NCI-H2081 (cell line): ENCODE measurements around the gene NCKAP5L.
"Not testable (repeated sequence)": the region's sequence is repeated elsewhere in the genome, so short reads cannot be mapped to it uniquely, and the experiment has no call there.

Source experiments
- DNase-seq, 2 experiments: peaks; one replicate each; lab custom pipeline; 2025; lab: John Stamatoyannopoulos, UW

The NCKAP5L gene

GRCh38 chr12:49865782-49866135, 37.5 kb upstream of the NCKAP5L start:
- DNase-seq: no peak

GRCh38 chr12:49865109-49865781, 37.0 kb upstream of the NCKAP5L start:
- no peak for DNase-seq

GRCh38 chr12:49864798-49865090, 36.5 kb upstream of the NCKAP5L start:
- no peak for DNase-seq

- no peak for DNase-seq
Observed at GRCh38 chr12:49863946-49864797, 36.0 kb upstream of the NCKAP5L start.

- DNase-seq: not testable (repeated sequence)
Observed at GRCh38 chr12:49860921-49861320, 32.7 kb upstream of the NCKAP5L start.

GRCh38 chr12:49855890-49856289, 27.7 kb upstream of the NCKAP5L start:
- not testable (repeated sequence) for DNase-seq

GRCh38 chr12:49854976-49855375, 26.8 kb upstream of the NCKAP5L start:
- no peak for DNase-seq

GRCh38 chr12:49853671-49854070, 25.5 kb upstream of the NCKAP5L start:
- no peak for DNase-seq

GRCh38 chr12:49847161-49847560, 18.9 kb upstream of the NCKAP5L start:
- DNase-seq: no peak

GRCh38 chr12:49846032-49846431, 17.8 kb upstream of the NCKAP5L start:
- no peak for DNase-seq

GRCh38 chr12:49843876-49844437, 15.7 kb upstream of the NCKAP5L start:
- no peak for DNase-seq

- DNase-seq: no peak
Observed at GRCh38 chr12:49843411-49843810, 15.2 kb upstream of the NCKAP5L start.

GRCh38 chr12:49842519-49843352, 14.5 kb upstream of the NCKAP5L start, which contains the start of gene BCDIN3D:
TSS of gene BCDIN3D (minus strand) at chr12:49843106. CDS start at chr12:49843087, 19 bp downstream.
- DNase-seq: peak; percentile 89 to 93

GRCh38 chr12:49838973-49839633, 10.9 kb upstream of the NCKAP5L start:
- DNase-seq: peak; percentile 10 to 21

- DNase-seq: no peak
Observed at GRCh38 chr12:49832836-49833421, 4.7 kb upstream of the NCKAP5L start.

GRCh38 chr12:49831717-49832116, 3.5 kb upstream of the NCKAP5L start:
- DNase-seq: no peak

- DNase-seq: peak; percentile 20 to 31
Observed at GRCh38 chr12:49827401-49828099, 663 bp downstream of the NCKAP5L start.

- DNase-seq: no peak
Observed at GRCh38 chr12:49827051-49827400, 1.2 kb downstream of the NCKAP5L start.

GRCh38 chr12:49825971-49826421, 2.2 kb downstream of the NCKAP5L start:
- no peak for DNase-seq

- DNase-seq: no peak
Observed at GRCh38 chr12:49825360-49825970, 2.7 kb downstream of the NCKAP5L start.
